Immature natural killer cell (primary cell): ENCODE results near the gene FAR1. TPM values are rescaled to one million over a fixed set of nuclear protein-coding genes. Genes with fewer than 3 reads are reported as not detected.

Source experiments
- polyA plus RNA-seq, 3 donors: library from polyadenylated mRNA; unstranded; fragments of 300-500 nt; fragmentation: Illumina TruSeq; gene quantifications; one replicate each; pipeline ENCODE4 v1.2.3, GENCODE V29; 2021

The FAR1 gene
- polyA plus RNA-seq, 3 donors from 2014 or later, result 12.6 to 39.6 (median 25.2) TPM

Other genes with a start within 250 kb of the FAR1 start
- 10 to 100 TPM; 10.3 to 18.9 (median 17.8) TPM for gene BTBD10, start 205.4 kb upstream of the FAR1 start, polyA plus RNA-seq
- gene PTH, start 172.7 kb upstream of the FAR1 start, polyA plus RNA-seq, result not detected